Esophagus squamous epithelium (tissue), 4 donors: ENCODE measurements around the gene NCK1.

Experiments
- POLR2A ChIP-seq, 4 donors: fragments of 450-650 bp; IDR thresholded peaks; one replicate each; pipeline ENCODE4 v1.6.1; 2017; ENCODE audit warnings: antibody characterized with exemption in 4 of 4, mild to moderate bottlenecking in 4 of 4, moderate library complexity in 3 of 4
- TF ChIP-seq, protein P1 (sequence below), 6 experiments: fragments of 450-650 bp in 4 of 6; fragments of 200-600 bp in 2 of 6; sonication (generic) in 2 of 6; IDR thresholded peaks; one replicate each; pipeline ENCODE4 v1.5.1; 2016 to 2019; ENCODE audit warnings: antibody characterized with exemption in 6 of 6, mild to moderate bottlenecking in 4 of 6, moderate library complexity in 4 of 6

- TF ChIP-seq, protein P1, sequence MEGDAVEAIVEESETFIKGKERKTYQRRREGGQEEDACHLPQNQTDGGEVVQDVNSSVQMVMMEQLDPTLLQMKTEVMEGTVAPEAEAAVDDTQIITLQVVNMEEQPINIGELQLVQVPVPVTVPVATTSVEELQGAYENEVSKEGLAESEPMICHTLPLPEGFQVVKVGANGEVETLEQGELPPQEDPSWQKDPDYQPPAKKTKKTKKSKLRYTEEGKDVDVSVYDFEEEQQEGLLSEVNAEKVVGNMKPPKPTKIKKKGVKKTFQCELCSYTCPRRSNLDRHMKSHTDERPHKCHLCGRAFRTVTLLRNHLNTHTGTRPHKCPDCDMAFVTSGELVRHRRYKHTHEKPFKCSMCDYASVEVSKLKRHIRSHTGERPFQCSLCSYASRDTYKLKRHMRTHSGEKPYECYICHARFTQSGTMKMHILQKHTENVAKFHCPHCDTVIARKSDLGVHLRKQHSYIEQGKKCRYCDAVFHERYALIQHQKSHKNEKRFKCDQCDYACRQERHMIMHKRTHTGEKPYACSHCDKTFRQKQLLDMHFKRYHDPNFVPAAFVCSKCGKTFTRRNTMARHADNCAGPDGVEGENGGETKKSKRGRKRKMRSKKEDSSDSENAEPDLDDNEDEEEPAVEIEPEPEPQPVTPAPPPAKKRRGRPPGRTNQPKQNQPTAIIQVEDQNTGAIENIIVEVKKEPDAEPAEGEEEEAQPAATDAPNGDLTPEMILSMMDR (IDR thresholded peaks at IDR 0.05), result no peak
- no peak for TF ChIP-seq POLR2A (IDR thresholded peaks at IDR 0.05)
These were observed 69.6 kb downstream of the NCK1 start for GRCh38 chr3:136931606-136932005.
